Stimulated activated CD4-positive, alpha-beta T cell treated with anti-CD3 and anti-CD28 coated beads, Interleukin-1b, Interleukin-23, amount 100 ng/mL, for 48 hours (primary cell): ENCODE measurements around the gene L3MBTL1.
A peak's percentile ranks its signal among the peaks of the same experiment; 100 is the strongest.
"Not testable (repeated sequence)": the region's sequence is repeated elsewhere in the genome, so short reads cannot be mapped to it uniquely, and the experiment has no call there.

Experiments
- DNase-seq: peaks from one replicate; pipeline ENCODE4 v3.0.0-alpha.2; 2020

L3MBTL1 gene

GRCh38 chr20:43507150-43508080, at the start of gene L3MBTL1:
Gene L3MBTL1 (plus strand): TSS chr20:43507697. CDS start chr20:43513504, 5,807 bp downstream.
- no peak for DNase-seq

- no peak for DNase-seq
These were observed 49.0 kb upstream of the L3MBTL1 start for GRCh38 chr20:43458422-43458924.

- peak; percentile 18 for DNase-seq
These were observed 48.2 kb upstream of the L3MBTL1 start for GRCh38 chr20:43459022-43459942.

GRCh38 chr20:43460172-43460829, 47.2 kb upstream of the L3MBTL1 start:
- no peak for DNase-seq

- no peak for DNase-seq
These were observed 46.7 kb upstream of the L3MBTL1 start for GRCh38 chr20:43460830-43461200.

- no peak for DNase-seq
These were observed 45.4 kb upstream of the L3MBTL1 start for GRCh38 chr20:43461894-43462659.

GRCh38 chr20:43462660-43463526, 44.6 kb upstream of the L3MBTL1 start:
- no peak for DNase-seq

- DNase-seq = no peak
These were observed 43.8 kb upstream of the L3MBTL1 start for GRCh38 chr20:43463527-43464218.

GRCh38 chr20:43464219-43464790, 43.2 kb upstream of the L3MBTL1 start:
- DNase-seq = no peak

- no peak for DNase-seq
These were observed 41.9 kb upstream of the L3MBTL1 start for GRCh38 chr20:43465625-43465943.

- no peak for DNase-seq
These were observed 39.9 kb upstream of the L3MBTL1 start for GRCh38 chr20:43467589-43467988.

GRCh38 chr20:43472671-43473380, 34.7 kb upstream of the L3MBTL1 start:
- DNase-seq = no peak

GRCh38 chr20:43473381-43473704, 34.2 kb upstream of the L3MBTL1 start:
- no peak for DNase-seq

GRCh38 chr20:43477193-43477592, 30.3 kb upstream of the L3MBTL1 start:
- no peak for DNase-seq

GRCh38 chr20:43477619-43478018, 29.9 kb upstream of the L3MBTL1 start:
- no peak for DNase-seq

- DNase-seq = no peak
These were observed 17.5 kb upstream of the L3MBTL1 start for GRCh38 chr20:43490038-43490437.

- DNase-seq = no peak
These were observed 15.4 kb upstream of the L3MBTL1 start for GRCh38 chr20:43492101-43492500.

- no peak for DNase-seq
These were observed 12.1 kb upstream of the L3MBTL1 start for GRCh38 chr20:43495388-43495787.

GRCh38 chr20:43502021-43502420, 5.5 kb upstream of the L3MBTL1 start:
- not testable (repeated sequence) for DNase-seq

- DNase-seq = no peak
These were observed 1.3 kb upstream of the L3MBTL1 start for GRCh38 chr20:43506238-43506637.
